ENCODE data around the gene LRIG3.
"Not testable (repeated sequence)": the region's sequence is repeated elsewhere in the genome, so short reads cannot be mapped to it uniquely, and the experiment has no call there.

The LRIG3 gene

DNA sequence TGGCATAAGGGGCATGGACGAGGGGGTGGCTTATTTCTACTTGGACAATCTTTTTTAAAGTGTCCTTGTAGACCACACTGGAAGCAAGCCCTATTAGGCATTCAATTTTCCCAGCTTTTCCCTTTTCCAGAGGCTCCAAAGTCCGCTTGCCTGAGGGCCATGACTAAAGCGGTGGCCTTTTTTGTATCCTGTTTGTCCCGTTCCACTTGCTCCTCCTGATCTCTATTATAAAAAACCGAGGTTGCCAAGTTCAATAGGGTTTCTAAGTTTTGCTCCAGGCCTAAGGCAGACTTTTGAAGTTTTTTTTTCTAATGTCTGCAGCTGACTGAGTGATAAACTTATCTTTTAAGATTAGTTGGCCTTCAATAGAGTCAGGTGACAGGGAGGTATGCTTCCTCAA lies 64.7 kb downstream of the LRIG3 start:
- DNase-seq (ENCODE audit: low read depth): not testable (repeated sequence)

DNA sequence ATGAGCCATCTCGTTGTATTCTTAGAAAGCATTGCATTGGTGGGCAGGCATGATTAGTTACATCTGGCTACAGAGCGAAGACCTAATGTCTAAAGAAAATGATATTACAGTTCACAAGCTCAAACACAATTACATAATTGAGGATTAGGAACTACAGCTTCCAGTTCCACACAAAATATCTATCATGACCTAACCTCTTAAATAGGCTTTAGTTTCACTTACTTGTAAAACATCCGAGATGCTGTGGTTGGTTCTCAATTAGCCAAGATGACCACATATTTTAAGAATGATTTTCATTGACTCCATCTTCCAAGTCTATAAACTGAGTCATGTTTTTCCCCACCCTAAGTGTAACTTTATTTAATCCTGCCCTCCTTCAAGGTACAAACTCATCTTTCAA lies 69.5 kb downstream of the LRIG3 start:
- no peak for DNase-seq (ENCODE audit: low read depth)

GRCh38 chr12:58847901-58848600 lies 72.3 kb downstream of the LRIG3 start:
- DNase-seq (ENCODE audit: low read depth): no peak

DNA sequence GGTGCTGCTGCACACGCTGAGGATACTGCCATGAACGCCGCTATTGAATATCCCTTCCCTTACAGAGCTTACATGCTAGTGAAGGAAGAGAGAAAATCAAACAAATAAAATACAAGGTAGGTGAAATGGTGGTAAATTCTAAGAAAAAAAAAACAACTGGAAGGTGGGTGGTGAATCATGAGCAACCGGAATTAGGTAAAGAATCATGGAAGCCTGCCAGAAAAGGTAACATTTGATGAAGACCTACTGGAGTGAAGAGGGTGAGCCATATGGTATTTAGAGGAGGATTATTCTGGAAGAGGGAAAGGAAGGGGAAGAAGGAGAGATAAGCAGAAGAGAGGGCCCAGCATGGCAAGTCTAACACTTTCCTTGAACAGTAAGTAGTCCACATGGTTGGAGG lies 76.1 kb downstream of the LRIG3 start:
- no peak for DNase-seq (ENCODE audit: low read depth)

DNA sequence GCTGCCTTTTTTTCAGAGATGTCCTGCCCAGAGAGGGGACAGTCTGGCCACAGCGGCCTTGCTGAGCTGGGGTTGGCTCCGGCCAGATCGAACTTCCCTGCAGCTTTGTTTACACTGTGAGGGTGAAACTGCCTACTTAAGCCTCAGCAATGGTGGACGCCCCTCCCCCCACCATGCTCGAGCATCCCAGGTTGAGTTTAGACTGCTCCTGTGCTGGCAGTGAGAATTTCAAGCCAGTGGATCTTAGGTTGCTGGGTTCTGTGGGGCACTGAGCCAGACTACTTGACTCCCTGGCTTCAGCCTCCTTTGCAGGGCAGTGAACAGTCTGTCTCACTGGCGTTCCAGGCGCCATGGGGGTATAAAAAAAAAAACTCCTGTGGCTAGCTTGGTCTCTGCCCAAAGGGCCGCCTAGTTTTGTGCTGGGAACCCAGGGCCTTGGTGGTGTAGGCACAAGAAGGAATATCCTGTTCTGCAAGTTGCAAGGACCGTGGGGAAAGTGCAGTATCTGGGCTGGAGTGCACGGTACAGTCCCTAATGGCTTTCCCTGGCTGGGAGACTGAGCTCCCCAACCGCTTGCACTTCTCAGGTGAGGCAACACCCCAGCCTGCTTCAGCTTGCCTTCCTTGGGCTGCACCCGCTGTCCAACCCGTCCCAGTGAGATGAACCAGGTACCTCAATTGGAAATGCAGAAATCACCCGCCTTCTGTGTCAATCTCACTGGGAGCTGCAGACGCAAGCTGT lies 79.1 kb downstream of the LRIG3 start:
- DNase-seq (ENCODE audit: low read depth): no peak

DNA sequence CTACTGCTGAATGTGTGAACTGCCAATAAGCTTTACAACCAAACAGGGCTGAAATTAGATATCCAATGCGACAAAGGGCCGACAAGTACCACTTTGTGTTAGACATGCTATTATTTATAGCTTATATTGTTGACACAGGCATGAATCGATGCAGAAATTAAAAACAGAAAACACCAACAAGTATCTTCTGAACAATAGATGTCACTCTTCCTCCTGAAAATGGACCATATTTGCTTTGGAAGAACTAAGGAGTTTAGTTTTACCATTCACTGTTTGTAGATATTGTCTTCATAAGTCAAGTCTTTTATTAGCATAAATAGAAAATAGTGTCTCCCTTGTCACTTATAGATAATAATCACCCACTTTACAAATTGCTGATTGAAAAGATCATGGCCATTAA lies 86.5 kb downstream of the LRIG3 start:
- DNase-seq (ENCODE audit: low read depth): no peak

- no peak for DNase-seq (ENCODE audit: low read depth)
Observed at GRCh38 chr12:58832920-58833319, 87.4 kb downstream of the LRIG3 start.
